NOMO-1 (cell line): Measurements from ENCODE around the gene INPP5E.

Experiments used
- DNase-seq, 2 experiments: peaks; one replicate each; lab custom pipeline; 2025; ENCODE audit not compliant: unreplicated experiment in 2 of 2; lab: John Stamatoyannopoulos, UW

INPP5E gene

GRCh38 chr9:136473354-136473721 is 33.7 kb upstream of the INPP5E start:
- no peak for DNase-seq

- DNase-seq, result no peak
These were observed 33.2 kb upstream of the INPP5E start for GRCh38 chr9:136472640-136473353.

DNA sequence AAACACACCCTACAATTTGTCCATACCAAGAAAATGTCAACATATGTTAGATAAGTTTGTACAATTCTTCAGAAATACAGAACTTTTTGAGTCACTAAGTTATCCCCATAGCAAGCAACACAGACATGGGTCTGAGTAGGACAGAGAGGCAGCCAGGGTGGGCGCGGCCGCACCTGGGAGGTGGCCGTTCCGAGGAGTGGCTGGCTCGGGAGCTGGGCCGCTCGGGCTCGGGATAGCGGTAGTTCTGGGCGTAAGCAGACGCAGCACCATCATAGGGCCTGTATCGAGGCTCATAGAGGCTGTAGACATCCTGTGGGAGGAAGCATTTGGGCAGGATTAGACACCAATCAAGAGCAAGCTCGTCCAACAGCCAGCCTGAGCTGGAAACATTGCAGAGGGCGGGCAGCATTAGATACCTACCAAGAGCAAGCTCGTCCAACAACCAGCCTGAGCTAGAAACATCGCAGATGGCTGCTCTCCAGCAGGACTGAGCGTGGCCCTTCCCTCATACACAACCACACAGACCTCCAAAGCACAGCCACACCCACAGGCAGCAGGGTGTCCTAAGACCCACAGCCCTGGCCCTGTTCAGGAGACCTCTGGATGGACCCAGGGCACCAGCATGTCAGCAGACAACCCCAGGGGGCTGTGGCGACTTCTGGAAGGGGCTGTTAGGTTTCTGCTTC is 32.3 kb upstream of the INPP5E start:
- no peak for DNase-seq

DNA sequence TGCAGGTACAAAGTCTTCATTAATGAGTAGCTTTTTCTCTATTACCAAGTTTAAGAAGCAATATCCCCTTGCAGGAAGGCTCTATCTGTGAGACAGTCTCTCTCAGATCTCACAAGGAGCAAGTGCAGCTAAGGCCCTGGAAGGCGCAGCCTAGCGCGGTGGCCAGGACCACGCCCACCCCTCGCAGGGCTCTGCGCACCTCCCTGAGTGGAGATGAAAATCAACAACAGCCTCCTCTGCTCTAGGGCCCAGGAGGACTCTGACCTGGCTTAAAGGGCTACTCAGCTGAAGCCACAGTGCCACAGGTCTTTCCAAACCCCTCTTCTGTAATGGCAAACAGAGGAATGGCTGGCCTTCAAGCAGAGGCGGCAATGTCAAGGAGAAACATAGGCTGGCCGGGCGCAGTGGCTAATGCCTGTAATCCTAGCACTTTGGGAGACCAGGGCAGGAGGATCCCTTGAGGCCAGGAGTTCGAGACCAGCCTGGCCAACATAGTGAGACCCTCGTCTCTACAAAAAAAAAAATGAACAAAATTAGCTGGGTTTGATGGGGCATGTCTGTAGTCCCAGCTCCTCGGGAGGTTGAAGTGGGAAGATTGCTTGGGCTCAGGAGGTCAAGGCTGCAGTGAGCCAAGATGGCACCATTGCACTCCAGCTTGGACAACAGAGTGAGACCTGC is 31.3 kb upstream of the INPP5E start:
- DNase-seq, result no peak

- no peak for DNase-seq
These were observed 30.7 kb upstream of the INPP5E start for GRCh38 chr9:136470356-136470755.

DNA sequence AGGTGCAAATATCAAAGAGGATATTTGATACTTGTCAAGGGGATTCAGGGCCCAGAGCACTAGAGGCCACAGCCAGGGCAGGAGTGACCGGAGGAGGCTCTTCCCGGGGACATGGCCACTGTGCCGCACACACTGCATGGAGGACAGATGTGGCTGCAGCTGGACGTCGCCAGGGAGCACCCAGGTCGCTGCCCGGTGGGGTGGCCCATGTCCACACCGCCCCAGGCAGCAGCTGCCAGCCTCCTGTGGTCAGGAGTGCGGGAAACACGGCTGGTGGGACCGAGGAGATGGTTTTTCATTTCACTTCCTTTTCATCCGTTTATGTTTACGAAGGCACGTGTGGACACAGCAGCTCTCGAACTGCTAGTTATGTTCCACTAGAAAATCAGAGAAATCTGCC is 28.1 kb upstream of the INPP5E start:
- DNase-seq, result no peak

DNA sequence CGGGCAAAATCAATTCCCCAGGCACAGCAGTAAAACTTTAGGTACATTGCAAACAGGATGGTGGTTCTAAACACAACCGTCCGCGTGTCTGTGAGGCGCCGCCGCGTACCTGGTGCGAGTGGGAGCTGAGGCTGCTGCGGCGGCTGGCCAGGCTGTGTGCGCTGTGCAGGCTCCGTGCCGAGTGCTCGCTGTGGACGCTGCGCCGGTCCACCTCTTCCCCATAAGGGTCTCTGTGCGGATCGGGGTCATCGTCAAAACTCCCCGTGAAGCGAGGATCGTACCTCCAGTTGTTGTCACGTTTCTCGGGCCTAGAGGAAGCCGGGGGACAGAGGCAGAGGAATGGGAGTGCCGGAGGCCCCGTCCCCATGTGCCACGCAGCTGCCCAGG is 26.5 kb upstream of the INPP5E start:
- no peak for DNase-seq

DNA sequence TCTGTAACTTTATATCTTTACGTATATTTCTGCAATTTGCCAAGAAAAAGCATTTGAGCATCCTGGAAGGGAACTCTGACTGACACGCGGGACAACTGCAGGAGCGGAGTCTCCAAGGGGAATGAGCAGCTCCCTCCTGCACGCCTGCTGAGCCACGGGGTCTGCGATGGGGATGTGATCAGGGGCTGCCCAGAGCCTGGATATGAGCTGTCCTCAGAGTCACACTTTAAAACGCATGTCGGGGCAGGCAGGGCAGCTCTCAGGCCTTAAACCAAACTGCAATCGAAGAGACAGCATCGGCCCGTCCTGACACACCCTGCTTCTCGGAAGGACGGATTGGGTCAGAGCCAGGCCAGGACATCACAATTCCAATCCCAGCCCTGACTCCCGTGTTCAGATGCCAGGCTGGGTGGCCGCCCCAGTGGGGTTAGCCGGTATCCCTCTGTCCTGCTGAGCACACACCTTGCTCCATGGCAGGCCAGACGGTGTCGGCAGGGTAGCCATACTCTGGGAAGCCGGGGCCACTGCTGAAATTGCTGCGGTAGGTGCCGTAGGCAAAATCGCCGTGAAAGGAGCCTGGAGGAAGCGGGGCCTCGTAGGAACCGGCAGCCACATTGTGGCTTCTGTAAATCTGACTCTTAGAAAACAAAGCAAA is 26.0 kb upstream of the INPP5E start:
- no peak for DNase-seq

DNA sequence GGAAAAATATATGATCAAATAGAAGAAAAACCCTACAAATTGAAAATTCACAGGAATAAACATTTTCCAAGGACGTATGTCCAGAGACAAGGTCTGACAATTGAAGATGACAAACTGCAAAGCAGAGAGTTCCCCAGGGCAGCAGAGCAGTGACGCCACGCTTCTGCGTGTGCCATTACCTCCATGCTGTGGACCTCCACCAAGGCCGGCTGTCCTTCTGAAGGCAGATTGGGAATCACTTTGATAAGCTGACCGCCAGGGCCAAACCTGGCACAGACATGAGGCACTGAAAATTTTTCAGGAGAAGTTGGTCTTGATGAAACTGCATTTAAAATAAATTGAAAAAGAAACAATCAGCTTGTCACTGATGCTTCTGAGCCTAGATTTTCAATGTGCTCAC is 24.6 kb upstream of the INPP5E start:
- no peak for DNase-seq

DNA sequence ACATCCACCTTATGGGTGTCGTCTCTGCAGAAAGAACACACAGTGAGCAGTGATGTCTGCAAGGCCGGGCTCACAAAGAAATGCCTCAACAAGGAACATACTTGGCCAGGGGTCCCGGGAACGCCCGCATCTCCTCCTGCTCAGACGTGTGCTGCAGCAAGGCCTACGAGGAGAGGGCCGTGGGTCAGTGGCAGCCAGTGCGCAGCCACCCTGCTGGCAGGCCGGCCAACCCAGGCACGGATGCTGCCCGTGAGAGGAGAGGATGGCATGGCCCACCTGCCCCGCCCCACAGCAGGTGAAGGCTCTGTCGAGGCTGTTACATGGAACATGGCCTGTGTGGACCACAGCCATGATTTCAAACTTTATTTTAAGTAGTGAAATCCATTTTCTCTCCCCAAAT is 23.9 kb upstream of the INPP5E start:
- no peak for DNase-seq

- DNase-seq, result no peak
These were observed 23.0 kb upstream of the INPP5E start for GRCh38 chr9:136462664-136463063.

GRCh38 chr9:136460772-136461325 is 21.2 kb upstream of the INPP5E start:
- no peak for DNase-seq

- DNase-seq, result no peak
These were observed 19.8 kb upstream of the INPP5E start for GRCh38 chr9:136459425-136459824.

DNA sequence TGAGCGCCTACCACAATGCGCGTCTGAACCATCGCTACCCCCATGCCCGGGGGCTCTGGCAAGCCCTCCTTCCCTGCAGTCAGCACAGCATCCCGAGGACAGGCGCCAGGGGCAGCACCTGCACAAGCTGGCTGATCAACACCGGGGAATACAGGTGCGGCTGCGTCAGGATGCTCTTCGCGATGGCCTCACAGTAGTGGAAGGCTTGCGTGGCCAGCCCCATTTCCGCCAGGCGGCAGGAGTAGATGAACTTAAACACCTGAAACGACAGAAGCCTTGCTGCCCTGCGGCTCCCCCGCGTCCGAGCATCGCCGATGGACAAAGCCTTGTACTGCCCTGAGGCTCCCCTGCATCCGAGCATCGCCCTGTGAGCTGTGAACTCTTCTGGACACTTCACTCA is 17.7 kb upstream of the INPP5E start:
- no peak for DNase-seq

- DNase-seq, result no peak
These were observed 16.6 kb upstream of the INPP5E start for GRCh38 chr9:136456258-136456657.

DNA sequence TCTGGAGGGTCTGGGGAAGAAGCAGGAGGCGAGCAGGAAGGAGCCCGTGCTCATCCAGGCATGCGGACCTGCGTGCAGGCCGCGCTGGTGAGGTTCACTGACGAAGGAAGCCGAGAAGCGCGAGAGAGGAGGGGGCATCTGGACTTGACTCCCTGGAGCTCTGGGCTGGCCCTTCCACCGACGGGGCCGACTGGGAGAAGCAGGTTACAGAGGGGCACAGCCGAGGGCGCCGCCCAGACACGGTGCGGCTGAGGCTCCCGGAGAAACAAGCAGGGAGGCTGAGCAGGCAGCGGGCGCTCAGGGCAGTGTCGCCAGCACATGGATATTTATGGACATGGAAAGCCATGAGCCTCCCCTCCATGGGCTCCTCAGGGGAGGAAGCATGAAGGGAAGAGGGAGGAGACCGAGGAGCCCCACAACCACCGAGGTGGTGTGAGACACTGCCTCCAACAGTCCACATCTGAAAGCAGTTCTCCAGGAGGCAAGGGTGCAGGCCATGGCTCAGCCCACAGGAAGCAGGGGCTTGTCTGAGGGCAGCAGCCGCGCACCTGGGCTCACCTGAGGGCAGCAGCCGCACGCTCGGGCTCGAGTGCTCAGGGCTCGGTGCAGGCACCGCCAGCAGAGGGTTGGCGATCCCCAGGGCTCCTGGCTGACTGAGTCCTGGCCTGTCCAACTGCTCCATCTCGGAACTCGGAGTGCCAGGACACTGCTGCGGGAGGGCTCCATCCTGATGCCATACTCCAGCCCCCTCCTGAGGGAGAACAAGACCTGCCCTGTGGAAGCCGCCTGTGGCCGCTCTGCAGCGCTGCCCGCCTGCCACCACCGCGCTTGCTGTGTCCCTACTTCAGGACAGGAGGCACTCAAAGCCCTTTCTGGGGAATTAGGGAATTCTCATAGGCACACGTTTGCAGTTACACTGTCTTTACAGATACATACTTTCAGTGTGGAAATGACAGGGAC is 15.7 kb upstream of the INPP5E start:
- no peak for DNase-seq

DNA sequence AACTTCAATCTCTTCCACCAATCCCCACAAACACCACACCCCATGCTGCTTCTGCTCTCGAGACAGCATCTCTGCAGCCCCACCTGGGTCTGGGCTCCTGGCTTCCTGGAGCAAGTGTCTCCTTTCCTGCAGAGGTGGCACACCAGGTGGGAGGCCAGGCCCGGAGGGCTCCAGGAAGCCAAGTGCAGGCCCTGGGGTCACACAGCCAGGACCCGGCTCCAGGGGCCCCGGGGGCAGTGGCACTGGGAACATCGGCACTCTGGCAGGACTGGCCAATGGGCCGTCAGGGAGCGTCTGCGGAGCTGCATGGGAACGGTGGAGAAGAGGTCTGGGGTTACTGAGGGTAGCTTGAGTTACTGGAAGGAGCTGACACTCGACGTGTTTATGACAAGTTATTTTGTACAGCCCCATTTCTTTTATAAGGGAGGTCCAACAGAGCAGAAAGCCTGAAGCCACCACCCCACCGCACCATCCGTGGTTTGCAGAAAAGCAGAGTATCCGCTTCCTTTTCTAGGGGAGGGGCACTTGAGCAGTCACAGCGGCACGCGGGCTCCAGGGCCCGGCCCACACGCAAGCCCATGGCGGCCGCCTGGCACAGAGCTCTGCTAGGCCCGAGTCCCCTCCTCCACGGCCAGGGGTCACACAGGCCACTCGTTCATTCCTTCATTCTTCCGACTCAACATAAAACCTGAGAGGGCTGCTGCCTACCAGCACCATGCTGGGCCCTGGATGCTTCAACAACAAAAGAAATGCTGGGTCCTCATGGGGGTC is 14.6 kb upstream of the INPP5E start:
- DNase-seq, result no peak

DNA sequence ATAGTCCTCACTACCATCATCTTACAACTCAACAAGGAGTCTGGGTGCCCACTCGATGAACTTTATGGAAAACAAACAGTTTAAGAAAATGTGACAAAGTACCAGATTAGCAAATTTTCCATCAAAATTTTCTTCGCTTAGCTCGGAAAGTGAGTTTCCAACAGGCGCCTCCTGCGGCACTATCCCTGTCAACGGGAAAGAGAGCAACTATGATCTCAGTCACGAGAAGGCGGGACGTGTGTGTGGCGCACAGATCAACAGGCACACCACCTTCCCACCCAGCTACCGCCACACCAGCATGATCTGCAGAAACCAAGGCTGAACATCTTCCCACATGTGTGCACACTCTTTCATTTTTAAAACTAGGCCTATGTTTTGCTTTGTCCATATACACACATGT is 13.7 kb upstream of the INPP5E start:
- DNase-seq, result no peak

GRCh38 chr9:136451221-136451877 is 11.7 kb upstream of the INPP5E start:
- DNase-seq, result no peak
